Upper lobe of right lung (tissue), 1 donor: ENCODE results near the gene UQCC2. TPM values are rescaled to one million over a fixed set of nuclear protein-coding genes. Genes with fewer than 3 reads are reported as not detected.

ENCODE experiments used
- ATAC-seq: fragments of 200-7000 bp; cut with Tn5 transposase; one replicate; pipeline ENCODE4 v1.9.1; 2020; ENCODE audit warnings: mild to moderate bottlenecking, moderate library complexity
- DNase-seq: peaks from one replicate; pipeline ENCODE4 v3.0.0-alpha.2; 2020
- H3K27ac ChIP-seq: fragments of 200-600 bp; one replicate; pipeline ENCODE4 v1.8.0; 2022
- H3K27me3 ChIP-seq: fragments of 200-600 bp; one replicate; pipeline ENCODE4 v1.8.0; 2022; ENCODE audit warnings: mild to moderate bottlenecking
- H3K36me3 ChIP-seq: fragments of 200-600 bp; one replicate; pipeline ENCODE4 v1.8.0; 2022
- H3K4me1 ChIP-seq: fragments of 200-600 bp; one replicate; pipeline ENCODE4 v1.8.0; 2022
- H3K4me3 ChIP-seq: fragments of 200-600 bp; one replicate; pipeline ENCODE4 v1.8.0; 2022; ENCODE audit warnings: mild to moderate bottlenecking
- H3K9me3 ChIP-seq: fragments of 200-600 bp; one replicate; pipeline ENCODE4 v1.8.0; 2022
- intact Hi-C: fragments of 100-400 bp; cut with DNase I; formaldehyde crosslinking; loops from one replicate; pipeline ENCODE4 v1.11.0; 2022
- total RNA-seq: library from RNA; stranded (reverse); fragmentation: NEBNext Ultra II Directional; extraction: Animal tissue kit (Norgen Biotek cat#: 25700); gene quantifications from one replicate; pipeline ENCODE4 v1.2.1, GENCODE V29; 2021
- TF ChIP-seq, protein P1 (sequence below): fragments of 200-600 bp; IDR thresholded peaks from one replicate; pipeline ENCODE4 v1.8.0; 2022; ENCODE audit warnings: antibody characterized with exemption
- donor health status: DM: no; HTN: yes; CAD: no; lungs with severe emphysema.

The UQCC2 gene
- total RNA-seq, 1 donor from 2014 or later, result 40.6 TPM

DNA sequence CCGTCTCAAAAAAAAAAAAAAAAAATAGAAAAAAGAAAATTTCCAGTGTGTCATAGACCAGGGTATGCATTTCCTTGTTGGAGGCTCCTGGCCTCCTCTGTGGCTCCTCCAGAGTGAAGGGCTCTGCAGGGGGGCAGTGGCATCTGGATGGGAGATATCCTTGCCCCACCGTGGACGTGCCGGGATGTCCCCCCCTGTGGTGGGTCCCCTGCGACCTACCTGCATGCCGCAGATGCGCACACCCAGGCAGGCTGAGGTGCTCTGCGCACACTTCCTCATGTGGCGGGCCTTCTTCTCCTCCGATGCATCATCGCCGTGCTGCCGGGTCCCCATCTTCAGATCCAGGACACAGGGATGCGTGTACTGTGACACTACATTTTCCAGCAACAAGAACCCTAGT is 13.7 kb upstream of the UQCC2 start:
- intact Hi-C loops, result no loop called here
- no peak for DNase-seq

DNA sequence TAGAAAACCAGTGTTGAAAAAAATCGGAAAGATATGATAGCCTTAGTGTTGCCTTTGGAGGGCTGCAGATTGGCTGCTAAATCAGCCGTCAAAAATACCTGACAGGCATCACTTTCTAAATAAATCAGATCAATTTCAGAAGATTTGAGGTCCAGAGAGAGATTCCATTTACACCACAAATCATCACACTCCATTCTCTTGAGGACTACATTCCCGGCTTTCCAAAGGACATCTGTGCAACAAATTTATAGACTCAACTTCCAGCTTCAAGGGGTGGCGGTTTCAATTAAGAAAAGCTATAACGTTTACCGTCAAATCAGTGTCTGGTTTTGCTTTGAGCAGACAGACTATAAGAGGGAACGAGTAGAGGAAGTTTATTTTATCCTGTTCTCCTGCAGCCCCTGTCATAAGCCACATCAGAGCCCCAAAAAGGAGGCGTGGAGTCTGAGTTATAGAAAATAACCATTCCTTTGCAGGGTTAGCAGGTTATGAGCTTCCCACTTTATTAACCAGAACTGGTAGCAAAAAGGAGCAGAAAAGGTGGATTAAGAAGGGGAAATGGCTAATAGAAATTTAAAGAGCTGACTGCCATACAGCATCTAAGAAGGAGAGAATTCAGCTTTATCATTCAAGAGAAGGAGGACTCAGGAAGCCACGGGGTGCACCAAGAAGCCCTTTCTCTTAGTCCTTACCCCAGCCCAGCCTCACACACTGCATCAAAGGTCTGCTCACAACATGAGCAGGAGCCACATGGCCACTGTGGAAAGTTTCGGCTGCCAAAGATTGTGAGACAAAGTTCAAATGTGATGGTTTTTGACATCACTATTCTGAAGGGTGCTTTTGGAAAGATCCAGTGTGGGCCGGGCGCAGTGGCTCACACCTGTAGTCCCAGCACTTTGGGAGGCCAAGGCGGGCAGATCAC is 12.9 kb upstream of the UQCC2 start:
- Histone ChIP-seq H3K27ac (no peak overlapping the region), H3K9me3 (no peaks in the 10 kb centered on the region), H3K4me1 (peaks cover under 1% of the 10 kb centered on the region), H3K36me3 (no peaks in the 10 kb centered on the region), H3K27me3 (no peaks in the 10 kb centered on the region), H3K4me3 (no peak overlapping the region)
- intact Hi-C loops, result no loop called here
- ATAC-seq (no peak), DNase-seq (peak; percentile 12)
- TF ChIP-seq, protein P1, sequence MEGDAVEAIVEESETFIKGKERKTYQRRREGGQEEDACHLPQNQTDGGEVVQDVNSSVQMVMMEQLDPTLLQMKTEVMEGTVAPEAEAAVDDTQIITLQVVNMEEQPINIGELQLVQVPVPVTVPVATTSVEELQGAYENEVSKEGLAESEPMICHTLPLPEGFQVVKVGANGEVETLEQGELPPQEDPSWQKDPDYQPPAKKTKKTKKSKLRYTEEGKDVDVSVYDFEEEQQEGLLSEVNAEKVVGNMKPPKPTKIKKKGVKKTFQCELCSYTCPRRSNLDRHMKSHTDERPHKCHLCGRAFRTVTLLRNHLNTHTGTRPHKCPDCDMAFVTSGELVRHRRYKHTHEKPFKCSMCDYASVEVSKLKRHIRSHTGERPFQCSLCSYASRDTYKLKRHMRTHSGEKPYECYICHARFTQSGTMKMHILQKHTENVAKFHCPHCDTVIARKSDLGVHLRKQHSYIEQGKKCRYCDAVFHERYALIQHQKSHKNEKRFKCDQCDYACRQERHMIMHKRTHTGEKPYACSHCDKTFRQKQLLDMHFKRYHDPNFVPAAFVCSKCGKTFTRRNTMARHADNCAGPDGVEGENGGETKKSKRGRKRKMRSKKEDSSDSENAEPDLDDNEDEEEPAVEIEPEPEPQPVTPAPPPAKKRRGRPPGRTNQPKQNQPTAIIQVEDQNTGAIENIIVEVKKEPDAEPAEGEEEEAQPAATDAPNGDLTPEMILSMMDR, result no peak

More for the DNA sequence above, 13.7 kb upstream of the UQCC2 start:
- no peak overlapping the region for H3K27ac ChIP-seq
- no peaks in the 10 kb centered on the region for H3K36me3 ChIP-seq
- no peak overlapping the region for H3K4me3 ChIP-seq
- H3K9me3 ChIP-seq, result no peaks in the 10 kb centered on the region
- H3K4me1 ChIP-seq, result no peaks in the 10 kb centered on the region
- TF ChIP-seq, protein P1, result no peak
- ATAC-seq, result no peak
- no peaks in the 10 kb centered on the region for H3K27me3 ChIP-seq

DNA sequence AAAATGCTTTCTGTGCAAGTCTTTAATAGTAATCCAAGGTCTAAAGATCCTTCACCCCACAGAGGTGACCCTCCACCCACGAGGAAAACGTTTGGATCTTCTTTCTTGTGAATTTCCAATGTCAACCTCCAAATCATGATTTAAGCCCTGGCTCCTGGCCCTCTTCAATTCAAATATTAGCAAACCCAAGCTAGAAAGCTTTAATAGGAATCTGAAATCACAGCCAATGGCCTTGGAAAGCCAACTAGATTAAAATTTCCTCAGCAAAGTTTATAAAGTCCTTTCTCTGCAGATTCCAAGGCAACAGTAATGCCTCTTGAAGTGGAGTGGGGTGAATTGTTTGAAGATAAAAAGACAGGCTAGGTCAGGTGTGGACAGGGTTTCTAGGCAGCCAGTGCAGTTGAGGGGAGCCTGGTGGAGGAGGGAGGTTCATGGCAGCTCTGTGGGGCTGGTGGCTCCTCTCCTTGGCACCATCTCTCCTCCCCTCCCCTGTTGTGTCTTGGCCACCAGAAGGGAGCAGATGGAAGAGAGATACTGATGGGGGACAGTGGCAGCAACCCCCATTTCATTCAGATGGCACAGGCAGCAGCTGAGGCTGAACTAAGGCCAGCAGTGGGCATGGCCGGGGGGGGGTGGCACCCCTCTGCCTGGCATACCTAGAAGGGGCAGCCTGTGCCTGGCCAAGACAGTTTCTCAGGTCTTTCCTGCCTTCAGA is 12.0 kb upstream of the UQCC2 start:
- DNase-seq, result peak; percentile 43

DNA sequence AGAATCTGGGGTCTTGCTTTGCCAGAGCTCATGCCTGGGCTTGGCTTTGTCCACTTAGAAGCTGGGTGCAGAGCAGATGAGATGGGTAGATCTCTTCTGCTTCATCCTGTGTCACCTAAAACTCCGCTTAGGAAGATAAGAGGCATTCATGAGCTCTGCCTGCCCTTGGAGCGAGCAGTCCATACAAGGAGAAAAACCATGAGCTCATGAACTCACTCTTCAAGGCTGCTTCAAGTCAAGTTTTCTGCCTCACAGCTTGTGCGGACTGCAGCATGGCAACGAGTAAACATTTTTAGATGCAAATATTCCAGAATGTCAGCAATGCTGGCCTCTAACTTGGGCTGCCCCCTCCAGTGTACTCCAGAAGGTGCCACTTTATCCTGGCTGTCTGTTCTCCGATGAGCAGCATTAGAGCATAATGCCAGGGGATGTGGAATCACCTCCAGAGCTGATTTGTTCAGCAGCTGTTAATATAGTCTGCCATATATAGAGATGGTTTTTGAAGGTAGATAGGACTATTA is 10.7 kb upstream of the UQCC2 start:
- no peak overlapping the region for H3K4me3 ChIP-seq
- no peak overlapping the region for H3K27ac ChIP-seq
- no peaks in the 10 kb centered on the region for H3K27me3 ChIP-seq
- no peaks in the 10 kb centered on the region for H3K36me3 ChIP-seq
- ATAC-seq (no peak), DNase-seq (peak; percentile 39)
- H3K9me3 ChIP-seq, result no peaks in the 10 kb centered on the region
- intact Hi-C loops, result no loop called here
- peaks cover 20% of the 10 kb centered on the region for H3K4me1 ChIP-seq
- TF ChIP-seq, protein P1, result no peak

More for the DNA sequence above, 12.0 kb upstream of the UQCC2 start:
- TF ChIP-seq, protein P1, result no peak
- peaks cover 9% of the 10 kb centered on the region for H3K4me1 ChIP-seq
- peak; percentile 23 for ATAC-seq
- no peaks in the 10 kb centered on the region for H3K27me3 ChIP-seq
- intact Hi-C loops, result no loop called here
- no peaks in the 10 kb centered on the region for H3K9me3 ChIP-seq
- no peak overlapping the region for H3K27ac ChIP-seq
- H3K36me3 ChIP-seq, result no peaks in the 10 kb centered on the region
- no peak overlapping the region for H3K4me3 ChIP-seq

- H3K27me3 ChIP-seq, result no peaks in the 10 kb centered on the region
- DNase-seq (no peak), ATAC-seq (no peak)
- H3K27ac ChIP-seq, result no peak overlapping the region
- TF ChIP-seq, protein P1, result no peak
- intact Hi-C loops, result no loop called here
- H3K4me1 ChIP-seq, result peaks cover 25% of the 10 kb centered on the region
- H3K36me3 ChIP-seq, result no peaks in the 10 kb centered on the region
- H3K9me3 ChIP-seq, result no peaks in the 10 kb centered on the region
- H3K4me3 ChIP-seq, result no peak overlapping the region
Observed at GRCh38 chr6:33721508-33721907, 10.0 kb upstream of the UQCC2 start.
